ENCODE results near the gene KIAA1755.

Gene KIAA1755

DNA sequence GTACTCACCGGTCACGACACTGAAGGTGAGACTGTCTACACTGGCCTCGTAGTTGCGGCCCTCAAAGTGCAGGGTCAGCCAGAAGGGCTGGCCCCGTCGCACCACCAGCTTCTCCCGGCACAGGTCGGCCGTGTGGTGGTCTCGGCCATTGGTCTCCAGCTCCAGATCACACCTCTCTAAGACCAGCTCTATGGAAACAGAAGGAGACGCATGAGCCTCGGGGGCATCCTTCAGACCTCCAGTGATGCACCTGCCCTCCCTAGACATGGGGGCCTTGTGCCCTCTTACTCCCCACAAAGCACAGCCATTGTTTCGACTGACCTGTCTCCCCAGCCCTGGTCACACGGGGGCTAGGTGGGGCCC lies 99.1 kb downstream of the KIAA1755 start:
- TF ChIP-seq, protein P1, sequence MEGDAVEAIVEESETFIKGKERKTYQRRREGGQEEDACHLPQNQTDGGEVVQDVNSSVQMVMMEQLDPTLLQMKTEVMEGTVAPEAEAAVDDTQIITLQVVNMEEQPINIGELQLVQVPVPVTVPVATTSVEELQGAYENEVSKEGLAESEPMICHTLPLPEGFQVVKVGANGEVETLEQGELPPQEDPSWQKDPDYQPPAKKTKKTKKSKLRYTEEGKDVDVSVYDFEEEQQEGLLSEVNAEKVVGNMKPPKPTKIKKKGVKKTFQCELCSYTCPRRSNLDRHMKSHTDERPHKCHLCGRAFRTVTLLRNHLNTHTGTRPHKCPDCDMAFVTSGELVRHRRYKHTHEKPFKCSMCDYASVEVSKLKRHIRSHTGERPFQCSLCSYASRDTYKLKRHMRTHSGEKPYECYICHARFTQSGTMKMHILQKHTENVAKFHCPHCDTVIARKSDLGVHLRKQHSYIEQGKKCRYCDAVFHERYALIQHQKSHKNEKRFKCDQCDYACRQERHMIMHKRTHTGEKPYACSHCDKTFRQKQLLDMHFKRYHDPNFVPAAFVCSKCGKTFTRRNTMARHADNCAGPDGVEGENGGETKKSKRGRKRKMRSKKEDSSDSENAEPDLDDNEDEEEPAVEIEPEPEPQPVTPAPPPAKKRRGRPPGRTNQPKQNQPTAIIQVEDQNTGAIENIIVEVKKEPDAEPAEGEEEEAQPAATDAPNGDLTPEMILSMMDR (IDR thresholded peaks at IDR 0.05; ENCODE audit: extremely low read depth, missing control alignments) = no peak
- DNase-seq (ENCODE audit: low spot score) = no peak
